GM19455 (cell line): Measurements from ENCODE around the gene EIF2B5.

Experiments
- ATAC-seq: cut with Tn5 transposase; IDR thresholded peaks from one replicate; pipeline ENCODE4 v1.9.1; 2021; ENCODE audit not compliant: unreplicated experiment

The EIF2B5 gene

GRCh38 chr3:184172681-184173373, 37.7 kb downstream of the EIF2B5 start:
- ATAC-seq, result no peak

GRCh38 chr3:184173374-184173722, 38.2 kb downstream of the EIF2B5 start:
- ATAC-seq, result no peak

GRCh38 chr3:184174284-184174645, 39.1 kb downstream of the EIF2B5 start:
- no peak for ATAC-seq

GRCh38 chr3:184174646-184175492, 39.7 kb downstream of the EIF2B5 start, which contains the start of gene AP2M1:
Gene AP2M1, plus strand, starts transcription at chr3:184174855. Its CDS starts 2,139 bp downstream, at chr3:184176994.
- ATAC-seq, result peak; percentile 93

- ATAC-seq, result no peak
Measured at GRCh38 chr3:184175506-184175905, 40.3 kb downstream of the EIF2B5 start.

- ATAC-seq, result no peak
Measured at GRCh38 chr3:184175981-184176376, 40.8 kb downstream of the EIF2B5 start.

- ATAC-seq, result no peak
Measured at GRCh38 chr3:184176377-184177330, 41.5 kb downstream of the EIF2B5 start.

GRCh38 chr3:184177331-184177731, 42.2 kb downstream of the EIF2B5 start:
- no peak for ATAC-seq

- ATAC-seq, result no peak
Measured at GRCh38 chr3:184177767-184178306, 42.7 kb downstream of the EIF2B5 start.

GRCh38 chr3:184178521-184179138, 43.5 kb downstream of the EIF2B5 start:
- no peak for ATAC-seq

- ATAC-seq, result no peak
Measured at GRCh38 chr3:184180165-184180564, 45.0 kb downstream of the EIF2B5 start.

GRCh38 chr3:184181596-184181995, 46.4 kb downstream of the EIF2B5 start:
- no peak for ATAC-seq

- no peak for ATAC-seq
Measured at GRCh38 chr3:184183679-184184078, 48.5 kb downstream of the EIF2B5 start.

- no peak for ATAC-seq
Measured at GRCh38 chr3:184184546-184185230, 49.5 kb downstream of the EIF2B5 start.

GRCh38 chr3:184185461-184186183, 50.5 kb downstream of the EIF2B5 start:
- ATAC-seq, result peak; percentile 85

- peak; percentile 25 for ATAC-seq
Measured at GRCh38 chr3:184186184-184186901, 51.2 kb downstream of the EIF2B5 start, which contains the start of gene ABCF3. Gene ABCF3, plus strand, starts transcription at chr3:184186199. Its CDS starts 9 bp downstream, at chr3:184186208.

- no peak for ATAC-seq
Measured at GRCh38 chr3:184186902-184187207, 51.7 kb downstream of the EIF2B5 start.

- no peak for ATAC-seq
Measured at GRCh38 chr3:184188080-184188479, 52.9 kb downstream of the EIF2B5 start.

GRCh38 chr3:184189421-184189820, 54.3 kb downstream of the EIF2B5 start:
- no peak for ATAC-seq
